ENCODE results near the gene AFF2. TPM values are rescaled to one million over a fixed set of nuclear protein-coding genes. Genes with fewer than 3 reads are reported as not detected.

Gene AFF2
- polyA plus RNA-seq, 1 experiment: not detected

DNA sequence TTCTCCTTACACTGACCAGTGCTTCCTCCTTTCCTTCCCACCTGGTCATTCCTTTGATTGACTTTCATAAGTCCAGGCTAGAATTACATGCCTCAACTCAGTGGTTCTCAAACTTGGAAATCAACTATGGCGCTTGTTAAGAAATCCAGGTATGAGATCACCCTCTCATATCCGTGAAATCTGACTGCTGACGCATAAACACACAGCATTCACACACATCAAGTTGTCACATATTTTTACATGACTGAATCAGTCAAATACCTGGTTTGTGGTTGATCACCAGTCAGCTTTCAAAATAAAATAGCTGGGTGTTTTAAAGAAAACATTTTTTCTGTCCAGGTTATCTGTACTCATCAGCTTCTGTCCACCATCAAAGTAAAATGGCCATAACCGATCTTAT lies 433.5 kb downstream of the AFF2 start:
- TF ChIP-seq, protein P1, sequence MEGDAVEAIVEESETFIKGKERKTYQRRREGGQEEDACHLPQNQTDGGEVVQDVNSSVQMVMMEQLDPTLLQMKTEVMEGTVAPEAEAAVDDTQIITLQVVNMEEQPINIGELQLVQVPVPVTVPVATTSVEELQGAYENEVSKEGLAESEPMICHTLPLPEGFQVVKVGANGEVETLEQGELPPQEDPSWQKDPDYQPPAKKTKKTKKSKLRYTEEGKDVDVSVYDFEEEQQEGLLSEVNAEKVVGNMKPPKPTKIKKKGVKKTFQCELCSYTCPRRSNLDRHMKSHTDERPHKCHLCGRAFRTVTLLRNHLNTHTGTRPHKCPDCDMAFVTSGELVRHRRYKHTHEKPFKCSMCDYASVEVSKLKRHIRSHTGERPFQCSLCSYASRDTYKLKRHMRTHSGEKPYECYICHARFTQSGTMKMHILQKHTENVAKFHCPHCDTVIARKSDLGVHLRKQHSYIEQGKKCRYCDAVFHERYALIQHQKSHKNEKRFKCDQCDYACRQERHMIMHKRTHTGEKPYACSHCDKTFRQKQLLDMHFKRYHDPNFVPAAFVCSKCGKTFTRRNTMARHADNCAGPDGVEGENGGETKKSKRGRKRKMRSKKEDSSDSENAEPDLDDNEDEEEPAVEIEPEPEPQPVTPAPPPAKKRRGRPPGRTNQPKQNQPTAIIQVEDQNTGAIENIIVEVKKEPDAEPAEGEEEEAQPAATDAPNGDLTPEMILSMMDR (IDR thresholded peaks at IDR 0.05; ENCODE audit: insufficient read depth, low read depth, low read length): no peak
- Histone ChIP-seq H3K36me3 (ENCODE audit: control insufficient read depth, insufficient read depth, low read length) (no peaks in the 10 kb centered on the region), H3K4me3 (ENCODE audit: low read depth, low read length) (no peak overlapping the region), H3K27me3 (ENCODE audit: control insufficient read depth, insufficient read depth, low read length) (no peaks in the 10 kb centered on the region)
- ChIA-PET POLR2A (no interaction called here), CTCF (no interaction called here)
- DNase-seq (ENCODE audit: low read depth): no peak

GRCh38 chrX:148938348-148938747 lies 437.9 kb downstream of the AFF2 start:
- Histone ChIP-seq H3K36me3 (ENCODE audit: control insufficient read depth, insufficient read depth, low read length) (no peaks in the 10 kb centered on the region), H3K4me3 (ENCODE audit: low read depth, low read length) (no peak overlapping the region), H3K27me3 (ENCODE audit: control insufficient read depth, insufficient read depth, low read length) (no peaks in the 10 kb centered on the region)
- no peak for DNase-seq (ENCODE audit: low read depth)
- TF ChIP-seq, protein P1 (IDR thresholded peaks at IDR 0.05; ENCODE audit: insufficient read depth, low read depth, low read length): no peak
- ChIA-PET POLR2A (no interaction called here), CTCF (no interaction called here)

GRCh38 chrX:148940411-148940996 lies 440.1 kb downstream of the AFF2 start:
- Histone ChIP-seq H3K4me3 (ENCODE audit: low read depth, low read length) (no peak overlapping the region), H3K36me3 (ENCODE audit: control insufficient read depth, insufficient read depth, low read length) (no peaks in the 10 kb centered on the region), H3K27me3 (ENCODE audit: control insufficient read depth, insufficient read depth, low read length) (no peaks in the 10 kb centered on the region)
- CTCF ChIA-PET: no interaction called here
- POLR2A ChIA-PET: no interaction called here
- DNase-seq (ENCODE audit: low read depth): no peak
- TF ChIP-seq, protein P1 (IDR thresholded peaks at IDR 0.05; ENCODE audit: insufficient read depth, low read depth, low read length): no peak

- ChIA-PET CTCF (no interaction called here), POLR2A (no interaction called here)
- Histone ChIP-seq H3K36me3 (ENCODE audit: control insufficient read depth, insufficient read depth, low read length) (no peaks in the 10 kb centered on the region), H3K4me3 (ENCODE audit: low read depth, low read length) (no peak overlapping the region), H3K27me3 (ENCODE audit: control insufficient read depth, insufficient read depth, low read length) (no peaks in the 10 kb centered on the region)
- no peak for DNase-seq (ENCODE audit: low read depth)
- TF ChIP-seq, protein P1 (IDR thresholded peaks at IDR 0.05; ENCODE audit: insufficient read depth, low read depth, low read length): no peak
Observed at GRCh38 chrX:148942754-148943153, 442.3 kb downstream of the AFF2 start.

GRCh38 chrX:148947399-148947975 lies 447.1 kb downstream of the AFF2 start:
- Histone ChIP-seq H3K27me3 (ENCODE audit: control insufficient read depth, insufficient read depth, low read length) (no peaks in the 10 kb centered on the region), H3K4me3 (ENCODE audit: low read depth, low read length) (no peak overlapping the region), H3K36me3 (ENCODE audit: control insufficient read depth, insufficient read depth, low read length) (no peaks in the 10 kb centered on the region)
- CTCF ChIA-PET: no interaction called here
- POLR2A ChIA-PET: no interaction called here
- TF ChIP-seq, protein P1 (IDR thresholded peaks at IDR 0.05; ENCODE audit: insufficient read depth, low read depth, low read length): no peak
- no peak for DNase-seq (ENCODE audit: low read depth)
